Esophagus muscularis mucosa (tissue), 3 donors: Measurements from ENCODE around the gene ECM2.

Experiments
- CTCF ChIP-seq, 3 experiments: fragments of 200-600 bp in 2 of 3; fragments of 450-650 bp in 1 of 3; sonication (generic) in 2 of 3; IDR thresholded peaks; one replicate each; pipeline ENCODE4 v1.5.1; 2017 to 2019; ENCODE audit warnings: antibody characterized with exemption in 3 of 3, mild to moderate bottlenecking in 2 of 3, moderate library complexity in 1 of 3
- POLR2A ChIP-seq: fragments of 450-650 bp; IDR thresholded peaks from one replicate; pipeline ENCODE4 v1.6.1; 2017; ENCODE audit warnings: antibody characterized with exemption, moderate library complexity, mild to moderate bottlenecking, low read depth

- TF ChIP-seq CTCF (IDR thresholded peaks at IDR 0.05) (no peak), POLR2A (no peak)
These were observed 32.6 kb downstream of the ECM2 start for GRCh38 chr9:92503156-92503555.
